Breast epithelium (tissue), 4 donors: Measurements from ENCODE around the gene MROH2A. TPM values are rescaled to one million over a fixed set of nuclear protein-coding genes. Genes with fewer than 3 reads are reported as not detected.

Experiments
- DNase-seq, 2 donors: peaks; one replicate each; pipeline ENCODE4 v3.0.0-alpha.2; 2019; ENCODE audit warnings: low spot score in 2 of 2
- H3K27ac ChIP-seq, 2 donors: fragments of 200-600 bp; sonication (generic) in 1 of 2; one replicate each; pipeline ENCODE4 v1.5.1; 2016 to 2019; ENCODE audit warnings: mild to moderate bottlenecking in 1 of 2
- H3K27me3 ChIP-seq, 2 donors: fragments of 200-600 bp; sonication (generic) in 1 of 2; one replicate each; pipeline versions ENCODE4 v1.5.1 to v1.6.0; 2017 to 2019; ENCODE audit warnings: control low read depth in 1 of 2, mild to moderate bottlenecking in 1 of 2
- H3K36me3 ChIP-seq: fragments of 200-600 bp; one replicate; pipeline ENCODE4 v1.5.1; 2019
- H3K4me1 ChIP-seq, 2 donors: fragments of 200-600 bp; sonication (generic); one replicate each; pipeline ENCODE4 v1.5.1; 2016 to 2019; ENCODE audit warnings: control low read depth in 1 of 2
- H3K4me3 ChIP-seq, 3 donors: fragments of 200-600 bp; sonication (generic); 1 replicate in 2 of 3; 2 replicates in 1 of 3; pipeline ENCODE4 v1.5.1; 2016 to 2019; ENCODE audit warnings: mild to moderate bottlenecking in 3 of 3, moderate library complexity in 2 of 3
- H3K9me3 ChIP-seq, 2 donors: fragments of 200-600 bp; sonication (generic) in 1 of 2; one replicate each; pipeline ENCODE4 v1.5.1; 2016 to 2019; ENCODE audit warnings: control low read depth in 1 of 2
- CTCF ChIP-seq, 3 donors: fragments of 450-650 bp; IDR thresholded peaks; one replicate each; pipeline ENCODE4 v1.5.1; 2016 to 2017; ENCODE audit warnings: antibody characterized with exemption in 3 of 3, mild to moderate bottlenecking in 3 of 3, moderate library complexity in 3 of 3
- POLR2A ChIP-seq: fragments of 450-650 bp; IDR thresholded peaks from one replicate; pipeline ENCODE4 v1.6.1; 2016; ENCODE audit warnings: antibody characterized with exemption, mild to moderate bottlenecking, moderate library complexity
- POLR2AphosphoS5 ChIP-seq, 3 donors: sonication (generic); formaldehyde crosslinking; IDR thresholded peaks; one replicate each; pipeline ENCODE4 v1.6.1; 2017; ENCODE audit warnings: antibody characterized with exemption in 3 of 3
- intact Hi-C: fragments of 100-400 bp; cut with DNase I; formaldehyde crosslinking; loops from one replicate; pipeline ENCODE4 v1.15.1; 2023; ENCODE audit warnings: low total_unique reads
- total RNA-seq, 3 donors: library from RNA; depleted of rRNA; stranded (reverse); fragments of >200 nt; gene quantifications; one replicate each; pipeline ENCODE4 v1.1.0, GENCODE V29; 2016

Gene MROH2A
- total RNA-seq, 3 donors from 2014 or later: not detected

- H3K27me3 ChIP-seq: no peaks in the 10 kb centered on the region
- intact Hi-C loops: no loop called here
- no peak for DNase-seq
- no peak overlapping the region for H3K27ac ChIP-seq
- H3K4me3 ChIP-seq: no peak overlapping the region
- H3K4me1 ChIP-seq: no peaks in the 10 kb centered on the region
- no peaks in the 10 kb centered on the region for H3K36me3 ChIP-seq
- no peak for TF ChIP-seq POLR2A
- TF ChIP-seq CTCF (IDR thresholded peaks at IDR 0.05): no peak
- no peak for TF ChIP-seq POLR2AphosphoS5 (IDR thresholded peaks at IDR 0.05)
- peaks cover 9 to 16% of the 10 kb centered on the region in 2 donors for H3K9me3 ChIP-seq
Measured at GRCh38 chr2:233754872-233755611, 23.1 kb upstream of the MROH2A start.

DNA sequence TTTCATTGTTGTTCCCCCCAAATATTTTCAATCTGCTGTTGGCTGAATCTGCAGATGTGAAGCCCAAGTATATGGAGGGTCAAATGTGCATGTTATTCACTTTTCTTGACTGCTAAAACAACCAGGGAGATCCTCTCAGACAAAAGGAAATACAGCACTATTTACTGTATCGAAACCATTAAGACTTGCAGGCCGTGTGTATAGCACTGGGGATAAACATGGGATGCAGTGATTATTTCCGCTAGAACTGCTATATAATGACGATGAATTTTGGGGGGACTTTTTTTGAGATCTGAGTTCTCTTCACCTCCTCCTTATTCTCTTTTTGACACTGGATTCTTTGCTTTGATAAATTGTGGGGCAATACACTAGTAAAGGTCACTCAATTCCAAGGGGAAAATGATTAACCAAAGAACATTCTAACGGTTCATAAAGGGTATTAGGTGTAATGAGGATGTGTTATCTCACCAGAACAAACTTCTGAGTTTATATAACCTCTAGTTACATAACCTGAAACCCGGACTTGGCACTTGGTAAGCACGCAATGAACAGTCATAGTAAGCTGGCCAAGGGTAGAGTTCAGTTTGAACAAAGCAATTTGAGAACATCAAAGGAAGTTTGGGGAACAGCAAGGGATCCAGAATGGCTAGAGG, 21.6 kb upstream of the MROH2A start:
- intact Hi-C loops: no loop called here
- TF ChIP-seq POLR2AphosphoS5 (IDR thresholded peaks at IDR 0.05): no peak
- no peak for TF ChIP-seq POLR2A
- no peak for TF ChIP-seq CTCF (IDR thresholded peaks at IDR 0.05)
- H3K4me1 ChIP-seq: no peaks in the 10 kb centered on the region

GRCh38 chr2:233758141-233758540, 20.0 kb upstream of the MROH2A start:
- no peak for TF ChIP-seq POLR2AphosphoS5 (IDR thresholded peaks at IDR 0.05)
- no peak for TF ChIP-seq POLR2A
- no peak for TF ChIP-seq CTCF (IDR thresholded peaks at IDR 0.05)
- Histone ChIP-seq H3K4me3 (no peak overlapping the region), H3K27me3 (no peaks in the 10 kb centered on the region), H3K4me1 (no peaks in the 10 kb centered on the region), H3K36me3 (no peaks in the 10 kb centered on the region), H3K9me3 (no peaks in the 10 kb centered on the region), H3K27ac (no peak overlapping the region)
- no peak for DNase-seq
- intact Hi-C loops: no loop called here

More for the DNA sequence above, 21.6 kb upstream of the MROH2A start:
- H3K4me3 ChIP-seq: no peak overlapping the region
- no peaks in the 10 kb centered on the region for H3K36me3 ChIP-seq
- no peaks in the 10 kb centered on the region for H3K27me3 ChIP-seq
- H3K27ac ChIP-seq: no peak overlapping the region
- DNase-seq: no peak
- peaks cover 0 to under 1% of the 10 kb centered on the region in 2 donors for H3K9me3 ChIP-seq

GRCh38 chr2:233758849-233759248, 19.3 kb upstream of the MROH2A start:
- Histone ChIP-seq H3K36me3 (no peaks in the 10 kb centered on the region), H3K27me3 (no peaks in the 10 kb centered on the region), H3K27ac (no peak overlapping the region), H3K4me3 (no peak overlapping the region), H3K4me1 (no peaks in the 10 kb centered on the region), H3K9me3 (no peaks in the 10 kb centered on the region)
- intact Hi-C loops: no loop called here
- DNase-seq: no peak
- TF ChIP-seq POLR2AphosphoS5 (IDR thresholded peaks at IDR 0.05): no peak

GRCh38 chr2:233760043-233760442, 18.1 kb upstream of the MROH2A start, which contains the start of gene UGT1A1:
Gene UGT1A1, plus strand, starts transcription at chr2:233760270. Its CDS starts 18 bp downstream, at chr2:233760288.
- H3K4me1 ChIP-seq: no peaks in the 10 kb centered on the region
- H3K27ac ChIP-seq: no peak within 1 kb of the TSS
- DNase-seq: no peak
- no peaks in the 10 kb centered on the region for H3K36me3 ChIP-seq
- intact Hi-C loops: no loop called here
- no peaks in the 10 kb centered on the region for H3K9me3 ChIP-seq
- no peak for TF ChIP-seq POLR2A
- TF ChIP-seq CTCF (IDR thresholded peaks at IDR 0.05): no peak
- no peak for TF ChIP-seq POLR2AphosphoS5 (IDR thresholded peaks at IDR 0.05)
- H3K27me3 ChIP-seq: no peaks in the 10 kb centered on the region
- H3K4me3 ChIP-seq: no peak within 1 kb of the TSS
